SK-N-SH treated with all-trans-retinoic acid at 6 μM for 48 hours (cell line): ENCODE data around the gene MEI1.

ENCODE experiments used
- ATAC-seq: fragments of 200-7000 bp; cut with Tn5 transposase; 3 replicates; pipeline ENCODE4 v1.9.1; 2020; ENCODE audit warnings: mild to moderate bottlenecking, moderate library complexity
- ARNTL ChIP-seq: fragments of 450-650 bp; formaldehyde crosslinking; IDR thresholded peaks from 2 replicates; pipeline ENCODE4 v1.5.0; 2020; ENCODE audit warnings: low read depth, mild to moderate bottlenecking, moderate library complexity, borderline replicate concordance
- BACH2 ChIP-seq: fragments of 250-450 bp; sonication (Bioruptor Pico); IDR thresholded peaks from 2 replicates; pipeline ENCODE4 v1.9.0; 2021; ENCODE audit warnings: mild to moderate bottlenecking, borderline replicate concordance
- CREB5 ChIP-seq: fragments of 250-450 bp; sonication (Bioruptor Pico); IDR thresholded peaks from 2 replicates; pipeline ENCODE4 v1.5.1; 2020; ENCODE audit warnings: low read depth, mild to moderate bottlenecking, moderate library complexity
- CSDC2 ChIP-seq: fragments of 250-450 bp; sonication (Bioruptor Pico); IDR thresholded peaks from 2 replicates; pipeline ENCODE4 v1.5.0; 2020; ENCODE audit warnings: mild to moderate bottlenecking, moderate library complexity
- CSRNP3 ChIP-seq: fragments of 250-450 bp; sonication (Bioruptor Pico); IDR thresholded peaks from 2 replicates; pipeline ENCODE4 v1.5.1; 2021; ENCODE audit warnings: mild to moderate bottlenecking, moderate library complexity
- ESRRG ChIP-seq: fragments of 250-450 bp; sonication (Bioruptor Pico); IDR thresholded peaks from 2 replicates; pipeline ENCODE4 v1.6.1; 2021; ENCODE audit warnings: mild to moderate bottlenecking
- GLIS3 ChIP-seq: fragments of 250-450 bp; sonication (Bioruptor Pico); IDR thresholded peaks from 2 replicates; pipeline ENCODE4 v1.5.0; 2020; ENCODE audit warnings: mild to moderate bottlenecking, moderate library complexity
- ISL1 ChIP-seq: fragments of 250-450 bp; sonication (Bioruptor Pico); IDR thresholded peaks from 2 replicates; pipeline ENCODE4 v2.1.2; 2022; ENCODE audit warnings: mild to moderate bottlenecking, moderate library complexity
- OSR1 ChIP-seq: fragments of 250-450 bp; sonication (Bioruptor Pico); IDR thresholded peaks from 2 replicates; pipeline ENCODE4 v1.8.0; 2022; ENCODE audit warnings: moderate library complexity, mild to moderate bottlenecking, inconsistent platforms
- PATZ1 ChIP-seq: fragments of 250-450 bp; sonication (Bioruptor Pico); IDR thresholded peaks from 2 replicates; pipeline ENCODE4 v1.8.0; 2020; ENCODE audit warnings: mild to moderate bottlenecking, moderate library complexity, borderline replicate concordance
- PPARA ChIP-seq: fragments of 250-450 bp; sonication (Bioruptor Pico); IDR thresholded peaks from 2 replicates; pipeline ENCODE4 v1.5.0; 2020; ENCODE audit warnings: mild to moderate bottlenecking, borderline replicate concordance
- RARB ChIP-seq: fragments of 250-450 bp; sonication (Bioruptor Pico); IDR thresholded peaks from 2 replicates; pipeline ENCODE4 v1.8.0; 2021; ENCODE audit warnings: mild to moderate bottlenecking, moderate library complexity
- SNAI2 ChIP-seq: fragments of 250-450 bp; sonication (Bioruptor Pico); IDR thresholded peaks from 2 replicates; pipeline ENCODE4 v1.5.0; 2020; ENCODE audit warnings: mild to moderate bottlenecking, moderate library complexity
- TCF4 ChIP-seq: fragments of 250-450 bp; sonication (Bioruptor Pico); IDR thresholded peaks from 2 replicates; pipeline ENCODE4 v1.8.0; 2021; ENCODE audit warnings: mild to moderate bottlenecking, moderate library complexity, borderline replicate concordance
- TOX ChIP-seq: fragments of 250-450 bp; sonication (Bioruptor Pico); IDR thresholded peaks from 2 replicates; pipeline ENCODE4 v1.8.0; 2021; ENCODE audit warnings: mild to moderate bottlenecking, moderate library complexity, borderline replicate concordance
- ZC3H10 ChIP-seq: fragments of 250-450 bp; sonication (Bioruptor Pico); IDR thresholded peaks from 2 replicates; pipeline ENCODE4 v1.5.1; 2021; ENCODE audit warnings: mild to moderate bottlenecking, moderate library complexity
- ZFP3 ChIP-seq: fragments of 250-450 bp; sonication (Bioruptor Pico); IDR thresholded peaks from 2 replicates; pipeline ENCODE4 v1.5.0; 2020; ENCODE audit warnings: mild to moderate bottlenecking, moderate library complexity
- ZNF565 ChIP-seq: fragments of 450-650 bp; formaldehyde crosslinking; conservative IDR thresholded peaks from 2 replicates; pipeline ENCODE4 v1.5.0; 2020; ENCODE audit warnings: low read depth, mild to moderate bottlenecking, moderate library complexity
- ZNF70 ChIP-seq: fragments of 450-650 bp; formaldehyde crosslinking; IDR thresholded peaks from 2 replicates; pipeline ENCODE4 v1.5.0; 2020; ENCODE audit warnings: mild to moderate bottlenecking, moderate library complexity
- ZNF8 ChIP-seq: fragments of 450-650 bp; formaldehyde crosslinking; IDR thresholded peaks from 2 replicates; pipeline ENCODE4 v1.5.0; 2020; ENCODE audit warnings: mild to moderate bottlenecking, moderate library complexity
- TF ChIP-seq, protein P1 (sequence below): fragments of 250-450 bp; sonication (Bioruptor Pico); IDR thresholded peaks from 2 replicates; pipeline ENCODE4 v1.5.0; 2020; ENCODE audit warnings: mild to moderate bottlenecking, moderate library complexity
- TF ChIP-seq, protein P2 (sequence below): fragments of 250-450 bp; sonication (Bioruptor Pico); IDR thresholded peaks from 2 replicates; pipeline ENCODE4 v1.8.0; 2021; ENCODE audit warnings: low read depth, mild to moderate bottlenecking, moderate library complexity, borderline replicate concordance

The MEI1 gene

DNA sequence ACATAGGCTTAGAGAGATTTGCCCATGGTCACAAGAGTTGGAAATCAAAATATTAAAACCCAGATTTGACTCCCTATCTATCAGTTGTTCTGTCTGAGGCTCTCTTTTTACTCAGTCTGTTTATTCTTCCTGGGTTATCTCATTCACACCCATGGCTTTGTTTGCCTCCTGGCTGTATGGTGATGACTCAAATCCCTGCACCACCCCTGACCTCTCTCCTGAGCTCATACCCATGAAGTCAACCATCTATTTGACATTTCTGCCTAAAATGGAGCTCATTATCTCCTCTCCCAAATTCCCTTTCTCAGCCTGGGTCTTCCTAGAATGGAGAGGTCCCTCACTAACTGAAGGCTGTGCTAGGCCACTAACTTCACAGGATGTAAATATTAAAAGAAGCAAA lies 73.3 kb downstream of the MEI1 start:
- ATAC-seq = no peak
- TF ChIP-seq PPARA (CRISPR knock-in tag) (no peak), ESRRG (CRISPR knock-in tag) (no peak), TOX (CRISPR knock-in tag) (no peak)

- ATAC-seq = no peak
- TF ChIP-seq TCF4 (CRISPR knock-in tag) (no peak), ZNF565 (no peak), ISL1 (no peak)
Measured at GRCh38 chr22:41775338-41775737, 76.0 kb downstream of the MEI1 start.

DNA sequence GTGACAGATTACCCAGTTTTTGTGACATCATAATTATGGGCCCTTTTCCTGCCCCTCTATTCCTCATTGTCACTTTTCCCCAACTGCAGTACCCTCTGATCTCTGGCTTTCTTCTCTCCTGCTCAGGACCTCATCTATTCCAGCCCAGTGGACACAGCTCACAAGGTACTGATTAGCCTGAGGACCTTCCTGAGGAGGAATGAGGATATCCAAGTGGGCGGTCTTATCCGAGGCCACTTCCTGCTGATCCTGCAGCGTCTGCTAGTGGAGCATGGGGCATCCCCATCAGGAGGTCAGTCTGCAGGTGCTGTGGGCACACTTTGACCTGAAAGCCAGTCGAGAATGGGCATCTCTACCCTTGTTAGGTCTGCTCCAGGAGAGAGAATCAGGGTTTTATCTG lies 76.7 kb downstream of the MEI1 start:
- no peak for ATAC-seq
- TF ChIP-seq ISL1 (no peak), OSR1 (CRISPR knock-in tag) (no peak), ZNF8 (CRISPR knock-in tag) (no peak), BACH2 (CRISPR knock-in tag) (no peak), ARNTL (CRISPR knock-in tag) (no peak), GLIS3 (CRISPR knock-in tag) (no peak), TOX (CRISPR knock-in tag) (no peak), ZFP3 (no peak), RARB (CRISPR knock-in tag) (no peak), TCF4 (CRISPR knock-in tag) (no peak), ZNF565 (no peak), ZNF70 (CRISPR knock-in tag) (no peak), ZC3H10 (no peak), PATZ1 (CRISPR knock-in tag) (no peak), SNAI2 (CRISPR knock-in tag) (no peak), PPARA (CRISPR knock-in tag) (no peak), CSDC2 (CRISPR knock-in tag) (no peak)
- TF ChIP-seq, protein P1, sequence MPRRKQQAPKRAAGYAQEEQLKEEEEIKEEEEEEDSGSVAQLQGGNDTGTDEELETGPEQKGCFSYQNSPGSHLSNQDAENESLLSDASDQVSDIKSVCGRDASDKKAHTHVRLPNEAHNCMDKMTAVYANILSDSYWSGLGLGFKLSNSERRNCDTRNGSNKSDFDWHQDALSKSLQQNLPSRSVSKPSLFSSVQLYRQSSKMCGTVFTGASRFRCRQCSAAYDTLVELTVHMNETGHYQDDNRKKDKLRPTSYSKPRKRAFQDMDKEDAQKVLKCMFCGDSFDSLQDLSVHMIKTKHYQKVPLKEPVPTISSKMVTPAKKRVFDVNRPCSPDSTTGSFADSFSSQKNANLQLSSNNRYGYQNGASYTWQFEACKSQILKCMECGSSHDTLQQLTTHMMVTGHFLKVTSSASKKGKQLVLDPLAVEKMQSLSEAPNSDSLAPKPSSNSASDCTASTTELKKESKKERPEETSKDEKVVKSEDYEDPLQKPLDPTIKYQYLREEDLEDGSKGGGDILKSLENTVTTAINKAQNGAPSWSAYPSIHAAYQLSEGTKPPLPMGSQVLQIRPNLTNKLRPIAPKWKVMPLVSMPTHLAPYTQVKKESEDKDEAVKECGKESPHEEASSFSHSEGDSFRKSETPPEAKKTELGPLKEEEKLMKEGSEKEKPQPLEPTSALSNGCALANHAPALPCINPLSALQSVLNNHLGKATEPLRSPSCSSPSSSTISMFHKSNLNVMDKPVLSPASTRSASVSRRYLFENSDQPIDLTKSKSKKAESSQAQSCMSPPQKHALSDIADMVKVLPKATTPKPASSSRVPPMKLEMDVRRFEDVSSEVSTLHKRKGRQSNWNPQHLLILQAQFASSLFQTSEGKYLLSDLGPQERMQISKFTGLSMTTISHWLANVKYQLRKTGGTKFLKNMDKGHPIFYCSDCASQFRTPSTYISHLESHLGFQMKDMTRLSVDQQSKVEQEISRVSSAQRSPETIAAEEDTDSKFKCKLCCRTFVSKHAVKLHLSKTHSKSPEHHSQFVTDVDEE = no peak

- TF ChIP-seq PATZ1 (CRISPR knock-in tag) = no peak
- TF ChIP-seq SNAI2 (CRISPR knock-in tag) = no peak
- TF ChIP-seq ISL1 = no peak
- no peak for TF ChIP-seq ZNF70 (CRISPR knock-in tag)
- no peak for TF ChIP-seq BACH2 (CRISPR knock-in tag)
- no peak for TF ChIP-seq CREB5
- TF ChIP-seq PPARA (CRISPR knock-in tag) = no peak
- TF ChIP-seq ZC3H10 = no peak
- no peak for TF ChIP-seq CSRNP3
- TF ChIP-seq ZNF8 (CRISPR knock-in tag) = no peak
- no peak for TF ChIP-seq TOX (CRISPR knock-in tag)
- TF ChIP-seq, protein P2, sequence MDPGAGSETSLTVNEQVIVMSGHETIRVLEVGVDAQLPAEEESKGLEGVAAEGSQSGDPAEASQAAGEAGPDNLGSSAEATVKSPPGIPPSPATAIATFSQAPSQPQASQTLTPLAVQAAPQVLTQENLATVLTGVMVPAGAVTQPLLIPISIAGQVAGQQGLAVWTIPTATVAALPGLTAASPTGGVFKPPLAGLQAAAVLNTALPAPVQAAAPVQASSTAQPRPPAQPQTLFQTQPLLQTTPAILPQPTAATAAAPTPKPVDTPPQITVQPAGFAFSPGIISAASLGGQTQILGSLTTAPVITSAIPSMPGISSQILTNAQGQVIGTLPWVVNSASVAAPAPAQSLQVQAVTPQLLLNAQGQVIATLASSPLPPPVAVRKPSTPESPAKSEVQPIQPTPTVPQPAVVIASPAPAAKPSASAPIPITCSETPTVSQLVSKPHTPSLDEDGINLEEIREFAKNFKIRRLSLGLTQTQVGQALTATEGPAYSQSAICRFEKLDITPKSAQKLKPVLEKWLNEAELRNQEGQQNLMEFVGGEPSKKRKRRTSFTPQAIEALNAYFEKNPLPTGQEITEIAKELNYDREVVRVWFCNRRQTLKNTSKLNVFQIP = no peak
- TF ChIP-seq GLIS3 (CRISPR knock-in tag) = no peak
- TF ChIP-seq OSR1 (CRISPR knock-in tag) = no peak
- no peak for TF ChIP-seq ESRRG (CRISPR knock-in tag)
- TF ChIP-seq ZNF565 = no peak
- TF ChIP-seq ZFP3 = no peak
- TF ChIP-seq CSDC2 (CRISPR knock-in tag) = no peak
- TF ChIP-seq ARNTL (CRISPR knock-in tag) = no peak
- ATAC-seq = no peak
Measured at GRCh38 chr22:41776381-41776780, 77.1 kb downstream of the MEI1 start.
